ENCODE data around the gene CAPN2. TPM values are rescaled to one million over a fixed set of nuclear protein-coding genes. Genes with fewer than 3 reads are reported as not detected.
"Not testable (repeated sequence)": the region's sequence is repeated elsewhere in the genome, so short reads cannot be mapped to it uniquely, and the experiment has no call there.

The CAPN2 gene
- total RNA-seq, 2 donors from 2014 or later, result 61.4 to 72.3 TPM

DNA sequence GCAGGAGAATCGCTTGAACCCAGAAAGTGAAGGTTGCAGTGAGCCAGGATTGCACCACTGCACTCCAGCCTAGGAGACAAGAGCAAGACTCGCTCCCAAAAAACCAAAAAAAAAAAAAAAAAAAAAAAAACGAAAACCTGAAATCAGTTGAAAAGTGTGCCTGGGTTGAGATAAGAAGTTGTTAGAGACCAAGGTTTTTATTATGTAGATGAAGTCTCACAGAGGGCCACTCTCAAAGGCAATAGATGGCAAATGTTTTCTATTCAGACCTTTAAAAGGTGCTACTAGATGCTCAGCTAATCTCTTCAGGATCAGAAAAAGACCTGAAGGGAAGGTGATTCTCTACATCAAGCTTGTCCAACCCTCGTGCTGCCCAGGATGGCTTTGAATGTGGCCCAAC, 17.6 kb downstream of the CAPN2 start:
- no peak for TF ChIP-seq CTCF (IDR thresholded peaks at IDR 0.05)
- DNase-seq (ENCODE audit: low spot score), result no peak
- peaks cover 0 to 81% of the 10 kb centered on the region in 2 donors for H3K4me1 ChIP-seq

GRCh38 chr1:223730479-223731132, 18.3 kb downstream of the CAPN2 start:
- TF ChIP-seq CTCF (IDR thresholded peaks at IDR 0.05), result no peak
- H3K4me3 ChIP-seq, result no peak overlapping the region
- peak overlapping the region; percentile 53 to 60 for H3K27ac ChIP-seq
- H3K4me1 ChIP-seq, result peaks cover 0 to 82% of the 10 kb centered on the region in 2 donors
- no peaks in the 10 kb centered on the region for H3K9me3 ChIP-seq
- no peak for DNase-seq (ENCODE audit: low spot score)
- H3K27me3 ChIP-seq, result no peaks in the 10 kb centered on the region
- peaks cover 14% of the 10 kb centered on the region for H3K36me3 ChIP-seq

More for the DNA sequence above, 17.6 kb downstream of the CAPN2 start:
- H3K9me3 ChIP-seq, result no peaks in the 10 kb centered on the region
- H3K27me3 ChIP-seq, result no peaks in the 10 kb centered on the region
- H3K36me3 ChIP-seq, result peaks cover 14% of the 10 kb centered on the region
- no peak overlapping the region for H3K4me3 ChIP-seq
- H3K27ac ChIP-seq, result no peak overlapping the region

DNA sequence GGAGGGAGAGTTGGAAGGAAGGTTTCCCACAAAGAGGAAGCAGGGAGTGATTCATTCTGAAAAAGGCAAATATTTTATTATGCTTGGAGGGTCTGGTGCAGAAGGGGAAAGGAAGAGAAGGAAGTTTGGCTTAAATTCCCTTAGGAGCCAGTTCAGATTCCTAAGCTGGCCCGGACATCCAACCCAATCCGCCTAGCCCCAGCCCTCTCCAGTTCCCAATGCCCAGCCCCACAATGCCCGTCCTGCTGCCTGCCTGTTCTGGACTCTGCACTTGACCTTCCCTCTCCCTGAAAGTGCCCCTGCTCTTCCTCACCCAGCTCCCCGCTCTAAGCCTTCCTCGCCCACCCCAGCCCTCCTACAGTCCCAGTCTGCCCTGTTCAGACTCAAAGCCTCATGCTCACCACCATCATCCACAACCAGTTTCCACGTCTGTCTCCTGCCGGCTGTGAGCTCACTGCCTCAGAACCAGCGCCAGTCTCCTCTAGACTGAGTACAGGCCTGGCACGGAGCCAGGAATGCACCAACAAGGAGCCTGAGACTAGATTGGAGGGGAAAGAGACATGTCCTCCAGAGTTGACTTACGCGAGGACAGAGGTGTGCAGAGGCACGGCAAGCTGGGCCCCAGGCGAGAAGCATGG, 18.9 kb downstream of the CAPN2 start:
- TF ChIP-seq CTCF (IDR thresholded peaks at IDR 0.05), result no peak
- Histone ChIP-seq H3K4me1 (peaks cover 0 to 82% of the 10 kb centered on the region in 2 donors), H3K27me3 (no peaks in the 10 kb centered on the region), H3K9me3 (no peaks in the 10 kb centered on the region), H3K27ac (peak overlapping the region; percentile 53 to 60), H3K36me3 (peaks cover 14% of the 10 kb centered on the region), H3K4me3 (no peak overlapping the region)
- peak; percentile 84 for DNase-seq (ENCODE audit: low spot score)

GRCh38 chr1:223732993-223733798, 20.9 kb downstream of the CAPN2 start:
- Histone ChIP-seq H3K36me3 (peaks cover 8% of the 10 kb centered on the region), H3K27me3 (no peaks in the 10 kb centered on the region), H3K4me1 (peaks cover 0 to 64% of the 10 kb centered on the region in 2 donors), H3K27ac (peak overlapping the region; percentile 51 to 68), H3K9me3 (no peaks in the 10 kb centered on the region), H3K4me3 (no peak overlapping the region)
- DNase-seq (ENCODE audit: low spot score), result no peak
- no peak for TF ChIP-seq CTCF (IDR thresholded peaks at IDR 0.05)

DNA sequence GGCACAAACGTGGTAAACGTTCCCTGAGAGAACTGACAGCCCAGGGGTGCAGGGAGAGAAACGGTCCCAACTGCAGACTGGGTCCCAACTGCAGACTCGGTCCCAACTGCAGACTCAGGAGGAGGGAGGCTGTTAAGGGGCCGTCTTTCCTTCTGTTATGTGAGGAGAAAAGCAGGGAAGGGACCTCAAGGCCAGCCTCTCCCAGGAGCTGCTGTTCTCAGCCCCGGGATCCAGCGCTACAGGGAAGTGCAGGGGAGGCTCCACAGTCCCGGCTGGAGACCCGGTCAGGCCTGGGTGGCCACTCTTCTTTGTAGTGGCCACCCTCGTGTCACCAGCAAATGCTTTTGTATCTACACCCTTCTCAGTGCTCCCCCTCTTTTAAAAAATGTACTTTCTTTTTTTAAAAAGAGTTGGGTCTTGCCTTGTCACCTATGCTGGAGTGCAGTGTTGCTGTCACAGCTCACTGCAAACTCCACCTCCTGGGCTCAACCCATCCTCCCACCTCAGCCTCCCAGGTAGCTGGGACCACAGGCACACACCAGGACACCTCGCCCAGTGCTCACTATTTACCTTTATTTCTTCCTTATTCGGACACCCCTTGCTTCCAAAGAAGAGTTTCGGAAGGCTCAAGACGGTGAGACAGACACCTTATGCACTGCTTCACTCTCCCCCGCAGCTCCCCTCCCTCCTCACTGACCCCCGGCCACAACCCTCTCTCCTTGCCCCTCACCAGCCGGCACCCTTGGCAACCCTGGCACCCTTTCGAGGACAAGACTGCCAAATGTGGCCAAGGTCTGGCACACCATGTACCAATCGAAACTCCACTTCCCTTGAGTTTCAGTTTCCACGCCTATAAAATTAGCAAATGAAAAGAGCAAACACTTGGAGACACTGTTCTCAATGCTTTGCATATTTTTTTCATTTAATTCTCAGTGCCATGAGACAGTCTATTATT, 21.8 kb downstream of the CAPN2 start:
- no peaks in the 10 kb centered on the region for H3K9me3 ChIP-seq
- no peak overlapping the region for H3K4me3 ChIP-seq
- no peak for DNase-seq (ENCODE audit: low spot score)
- H3K36me3 ChIP-seq, result no peaks in the 10 kb centered on the region
- H3K4me1 ChIP-seq, result peaks cover 0 to 72% of the 10 kb centered on the region in 2 donors
- TF ChIP-seq CTCF (IDR thresholded peaks at IDR 0.05), result no peak
- H3K27me3 ChIP-seq, result no peaks in the 10 kb centered on the region
- peak overlapping the region; percentile 51 to 68 for H3K27ac ChIP-seq

GRCh38 chr1:223736638-223737037, 24.3 kb downstream of the CAPN2 start:
- H3K4me3 ChIP-seq; H3K36me3 ChIP-seq; DNase-seq (ENCODE audit: low spot score); H3K27ac ChIP-seq; H3K27me3 ChIP-seq; H3K9me3 ChIP-seq: not testable (repeated sequence)
- H3K4me1 ChIP-seq, result peaks cover 0 to 67% of the 10 kb centered on the region in 2 donors

All from right atrium auricular region (tissue), 2 donors.